ENCODE data around the gene RPL22L1.
A peak's percentile ranks its signal among the peaks of the same experiment; 100 is the strongest.
"Not testable (repeated sequence)": the region's sequence is repeated elsewhere in the genome, so short reads cannot be mapped to it uniquely, and the experiment has no call there.

RPL22L1 gene

GRCh38 chr3:170869645-170870593 lies at the start of gene RPL22L1:
Gene RPL22L1, minus strand, starts transcription at chr3:170870195. Its CDS starts 28 bp downstream, at chr3:170870167.
- peak; percentile 87 for DNase-seq (ENCODE audit: low read depth)

GRCh38 chr3:170918715-170919114 lies 48.7 kb upstream of the RPL22L1 start:
- no peak for DNase-seq (ENCODE audit: low read depth)

GRCh38 chr3:170914690-170915089 lies 44.7 kb upstream of the RPL22L1 start:
- no peak for DNase-seq (ENCODE audit: low read depth)

GRCh38 chr3:170914212-170914611 lies 44.2 kb upstream of the RPL22L1 start:
- no peak for DNase-seq (ENCODE audit: low read depth)

GRCh38 chr3:170911051-170911450 lies 41.1 kb upstream of the RPL22L1 start:
- no peak for DNase-seq (ENCODE audit: low read depth)

- DNase-seq (ENCODE audit: low read depth) = no peak
Observed at GRCh38 chr3:170910542-170910941, 40.5 kb upstream of the RPL22L1 start.

- no peak for DNase-seq (ENCODE audit: low read depth)
Observed at GRCh38 chr3:170909129-170909903, 39.3 kb upstream of the RPL22L1 start.

GRCh38 chr3:170908235-170909116 lies 38.5 kb upstream of the RPL22L1 start, which contains the start of gene EIF5A2:
Gene EIF5A2, minus strand, starts transcription at chr3:170908637. Its CDS starts 831 bp downstream, at chr3:170907806.
- peak; percentile 85 for DNase-seq (ENCODE audit: low read depth)

- no peak for DNase-seq (ENCODE audit: low read depth)
Observed at GRCh38 chr3:170907637-170908234, 37.7 kb upstream of the RPL22L1 start.

GRCh38 chr3:170905862-170906261 lies 35.9 kb upstream of the RPL22L1 start:
- no peak for DNase-seq (ENCODE audit: low read depth)

GRCh38 chr3:170903123-170903522 lies 33.1 kb upstream of the RPL22L1 start:
- DNase-seq (ENCODE audit: low read depth) = no peak

GRCh38 chr3:170899455-170899854 lies 29.5 kb upstream of the RPL22L1 start:
- no peak for DNase-seq (ENCODE audit: low read depth)

- DNase-seq (ENCODE audit: low read depth) = no peak
Observed at GRCh38 chr3:170897978-170898377, 28.0 kb upstream of the RPL22L1 start.

GRCh38 chr3:170897199-170897598 lies 27.2 kb upstream of the RPL22L1 start:
- DNase-seq (ENCODE audit: low read depth) = not testable (repeated sequence)

- DNase-seq (ENCODE audit: low read depth) = no peak
Observed at GRCh38 chr3:170896781-170897180, 26.8 kb upstream of the RPL22L1 start.

- DNase-seq (ENCODE audit: low read depth) = not testable (repeated sequence)
Observed at GRCh38 chr3:170896333-170896732, 26.3 kb upstream of the RPL22L1 start.

GRCh38 chr3:170893895-170894294 lies 23.9 kb upstream of the RPL22L1 start:
- DNase-seq (ENCODE audit: low read depth) = no peak

GRCh38 chr3:170889630-170890029 lies 19.6 kb upstream of the RPL22L1 start:
- DNase-seq (ENCODE audit: low read depth) = no peak

- DNase-seq (ENCODE audit: low read depth) = no peak
Observed at GRCh38 chr3:170889132-170889531, 19.1 kb upstream of the RPL22L1 start.

GRCh38 chr3:170884109-170884930 lies 14.3 kb upstream of the RPL22L1 start:
- DNase-seq (ENCODE audit: low read depth) = not testable (repeated sequence)
